ENCODE measurements around the gene ELAVL3.
A peak's percentile ranks its signal among the peaks of the same experiment; 100 is the strongest.
"Not testable (repeated sequence)": the region's sequence is repeated elsewhere in the genome, so short reads cannot be mapped to it uniquely, and the experiment has no call there.

Gene ELAVL3

DNA sequence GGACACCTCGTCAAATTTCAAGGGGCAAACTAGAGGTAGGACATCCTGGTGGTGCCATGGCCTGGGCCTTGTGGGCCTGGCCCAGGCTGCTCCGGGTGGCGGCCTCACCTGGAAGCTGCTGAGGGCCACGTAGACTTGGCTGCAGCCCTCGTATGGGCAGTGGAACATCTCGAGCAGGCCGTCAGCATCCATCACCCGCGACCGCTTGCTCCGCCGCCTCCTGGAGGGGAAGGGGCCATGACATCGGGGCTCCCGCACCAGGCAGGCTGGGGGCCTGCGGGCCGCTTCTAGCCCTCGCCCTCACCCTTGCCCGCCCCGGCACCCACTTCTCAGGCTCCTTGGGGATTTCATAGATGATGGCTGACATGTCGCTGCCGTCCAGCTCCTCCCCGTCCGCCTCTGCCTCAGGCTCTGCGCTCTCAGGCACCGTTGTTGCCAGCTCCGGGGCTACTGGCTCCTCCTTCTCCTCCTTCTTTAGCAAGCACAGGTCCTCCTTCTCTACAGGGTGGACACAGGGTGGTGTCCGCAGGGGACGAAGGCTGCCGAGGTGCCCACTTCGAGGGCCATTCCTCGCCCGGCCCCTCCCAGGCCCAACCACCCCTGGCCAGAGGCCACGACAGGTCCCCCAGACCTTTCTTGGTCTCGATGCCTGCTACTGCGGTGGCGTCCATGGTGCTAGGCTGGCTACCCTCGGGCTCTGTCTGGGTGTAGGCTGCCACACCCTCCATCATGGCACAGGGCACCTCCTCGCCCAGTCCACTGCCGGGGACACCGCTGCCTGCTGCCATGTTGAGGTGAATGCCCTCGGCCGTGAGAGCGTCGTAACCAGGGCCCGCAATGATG is 6.0 kb upstream of the ELAVL3 start:
- no peak for DNase-seq

- no peak for DNase-seq
Measured at GRCh38 chr19:11485245-11485837, 4.5 kb upstream of the ELAVL3 start.

- DNase-seq: no peak
Measured at GRCh38 chr19:11483366-11484111, 2.7 kb upstream of the ELAVL3 start.

GRCh38 chr19:11482384-11483050 is 1.7 kb upstream of the ELAVL3 start:
- DNase-seq: peak; percentile 46 to 80

GRCh38 chr19:11481534-11482383 is 913 bp upstream of the ELAVL3 start:
- DNase-seq: peak; percentile 86 to 93

- DNase-seq: no peak
Measured at GRCh38 chr19:11479898-11480714, 740 bp downstream of the ELAVL3 start.

DNA sequence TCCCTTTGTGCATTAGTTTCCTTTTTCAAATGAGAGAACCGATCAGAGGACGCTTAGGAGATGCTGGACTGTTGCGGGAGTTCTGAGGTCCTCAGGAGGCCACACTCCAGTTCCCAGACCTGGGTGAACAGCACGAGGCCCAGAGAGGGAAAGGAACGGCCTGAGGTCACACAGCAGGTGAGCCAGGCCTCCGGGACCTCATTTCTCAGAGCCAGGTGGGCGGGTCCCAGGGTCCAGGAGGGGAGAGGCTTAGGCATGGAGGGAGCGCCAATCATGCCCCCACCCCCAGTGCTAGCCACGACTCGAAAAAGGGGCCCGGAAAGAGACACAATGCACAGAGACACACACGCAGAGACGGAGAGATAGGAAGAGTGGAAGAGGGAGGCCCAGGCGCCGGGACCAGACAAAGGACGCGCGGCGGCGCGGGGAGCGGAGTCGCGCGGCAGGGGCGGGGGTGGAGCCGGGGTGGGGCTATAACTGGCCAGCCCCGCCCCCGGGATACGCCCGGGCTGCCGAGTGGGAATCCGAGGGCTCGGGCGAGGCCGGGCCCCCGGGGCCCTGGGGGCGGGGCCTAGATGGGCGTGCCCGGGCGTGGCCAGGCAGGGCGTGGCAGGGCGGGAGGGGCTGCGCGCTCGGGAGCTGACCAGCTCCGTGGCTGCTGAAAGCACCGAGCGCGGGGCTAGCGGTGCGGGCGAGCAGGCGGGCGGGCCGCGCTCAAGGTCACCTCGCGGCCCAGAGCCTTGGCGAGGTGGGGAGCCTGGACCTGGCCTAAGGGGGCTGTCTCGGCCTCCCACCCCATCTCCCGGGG is 1.6 kb downstream of the ELAVL3 start:
- no peak for DNase-seq

DNA sequence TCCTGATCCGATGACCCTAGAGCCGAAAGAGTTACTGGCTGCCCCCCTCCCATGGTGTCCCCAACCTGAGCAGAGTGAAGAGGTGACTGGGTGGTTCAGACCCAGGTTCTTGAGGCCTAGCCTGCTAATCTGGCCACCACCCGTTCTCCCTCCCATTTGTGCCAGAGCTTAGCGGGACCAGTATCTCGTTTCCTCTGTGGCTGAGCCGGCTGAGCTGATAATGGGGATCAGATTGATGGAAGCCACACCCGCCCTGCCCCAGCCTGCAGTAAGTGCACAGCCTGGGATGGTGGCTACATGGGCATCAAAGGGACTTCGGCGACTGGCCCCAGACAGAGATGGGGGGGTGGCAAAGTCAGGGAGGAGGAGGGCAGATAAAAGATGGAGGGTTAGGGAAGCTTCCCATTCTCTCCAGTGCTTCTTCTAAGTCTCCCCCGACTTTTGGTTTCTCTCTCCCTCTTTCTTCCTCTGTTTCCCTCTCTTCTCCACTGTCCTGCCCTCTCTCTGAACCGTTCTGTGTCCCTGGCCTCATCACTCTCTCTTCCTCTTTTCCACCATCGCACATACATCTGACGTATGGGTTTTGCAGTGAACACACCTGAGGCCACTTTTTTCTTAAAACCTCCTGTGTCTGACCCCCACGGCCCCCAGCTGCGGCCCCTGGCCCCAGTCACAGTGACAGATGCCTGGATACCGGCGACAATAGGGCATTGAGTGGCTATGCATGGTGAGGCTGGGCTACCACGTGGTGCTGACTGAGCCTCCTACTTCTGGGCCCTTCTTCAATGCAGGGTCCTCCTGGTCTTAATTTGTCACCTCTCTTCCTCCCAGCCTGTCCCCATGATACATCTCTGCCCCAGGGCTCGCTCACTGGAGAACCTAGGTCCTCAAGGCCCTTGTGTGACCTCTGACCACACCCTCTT is 2.4 kb downstream of the ELAVL3 start:
- DNase-seq: no peak

DNA sequence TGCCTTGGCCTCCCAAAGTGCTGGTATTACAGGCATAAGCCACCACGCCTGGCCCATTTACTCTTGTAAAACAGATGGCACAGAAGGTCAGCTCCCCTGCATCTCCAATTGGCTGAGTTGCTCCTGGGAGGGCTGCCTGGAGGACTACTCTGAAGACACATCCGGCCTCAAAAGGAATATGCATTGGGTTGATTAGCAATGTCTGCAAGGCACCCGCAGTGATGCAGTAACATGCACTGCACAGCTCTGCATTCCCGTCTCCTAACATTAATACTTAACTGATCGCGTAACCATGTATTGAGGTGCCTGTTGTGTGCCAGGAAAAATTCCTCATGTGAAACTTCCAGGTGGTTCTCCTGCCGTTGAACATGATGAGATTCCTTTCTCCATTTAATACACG is 5.0 kb downstream of the ELAVL3 start:
- DNase-seq: no peak

- DNase-seq: not testable (repeated sequence)
Measured at GRCh38 chr19:11475343-11475742, 5.5 kb downstream of the ELAVL3 start.

GRCh38 chr19:11473725-11474124 is 7.1 kb downstream of the ELAVL3 start:
- no peak for DNase-seq

- not testable (repeated sequence) for DNase-seq
Measured at GRCh38 chr19:11468266-11468845, 12.5 kb downstream of the ELAVL3 start.

DNA sequence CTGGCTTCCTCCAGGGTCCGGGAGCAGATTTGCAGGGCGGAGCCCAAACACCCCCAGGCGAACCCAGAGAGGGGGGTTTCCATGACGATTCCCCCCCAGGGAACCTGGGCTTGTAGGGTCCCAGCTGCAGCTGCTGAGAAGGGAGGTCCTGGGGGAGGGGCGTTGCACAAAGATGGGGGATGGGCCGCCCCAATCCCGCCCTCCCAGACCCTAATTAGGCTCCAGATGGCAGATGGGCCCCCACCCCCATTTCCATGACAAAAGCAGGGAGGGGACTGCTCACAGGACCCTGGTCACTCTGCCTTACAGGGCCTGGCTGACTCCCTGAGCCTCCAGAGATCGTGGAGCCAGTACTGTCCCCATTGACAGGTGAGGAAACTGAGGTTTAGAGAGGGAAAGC is 15.2 kb downstream of the ELAVL3 start:
- no peak for DNase-seq

DNA sequence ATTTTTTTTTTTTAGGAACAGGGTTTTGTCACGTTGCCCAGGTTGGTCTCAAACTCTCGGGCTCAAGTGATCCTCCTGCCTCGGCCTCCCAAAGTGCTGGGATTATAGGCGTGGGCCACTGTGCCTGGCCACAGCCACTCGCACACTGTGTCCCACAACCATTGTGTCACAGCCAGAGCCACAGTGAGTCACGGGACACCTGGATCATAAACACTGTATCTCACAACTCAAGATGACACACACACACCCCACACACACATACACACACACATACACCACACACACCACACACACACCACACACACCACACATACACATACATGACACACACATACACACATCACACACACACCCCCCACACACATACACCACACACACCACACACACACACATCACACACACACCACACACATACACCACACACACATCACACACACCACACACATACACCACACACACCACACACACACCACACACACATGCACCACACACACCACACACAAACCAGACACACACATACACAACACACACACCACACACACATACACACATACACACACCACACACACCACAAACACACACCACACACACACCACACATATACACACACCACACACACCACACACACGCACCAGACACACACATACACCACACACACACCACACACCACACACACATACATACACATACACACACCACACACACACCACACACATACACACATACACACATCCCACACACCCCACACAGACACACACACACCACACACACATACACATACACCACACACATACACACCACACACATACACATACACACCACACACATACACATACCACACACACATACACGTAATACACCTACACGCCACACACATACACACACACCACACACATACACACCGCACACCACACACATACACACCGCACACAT is 16.2 kb downstream of the ELAVL3 start:
- no peak for DNase-seq

DNA sequence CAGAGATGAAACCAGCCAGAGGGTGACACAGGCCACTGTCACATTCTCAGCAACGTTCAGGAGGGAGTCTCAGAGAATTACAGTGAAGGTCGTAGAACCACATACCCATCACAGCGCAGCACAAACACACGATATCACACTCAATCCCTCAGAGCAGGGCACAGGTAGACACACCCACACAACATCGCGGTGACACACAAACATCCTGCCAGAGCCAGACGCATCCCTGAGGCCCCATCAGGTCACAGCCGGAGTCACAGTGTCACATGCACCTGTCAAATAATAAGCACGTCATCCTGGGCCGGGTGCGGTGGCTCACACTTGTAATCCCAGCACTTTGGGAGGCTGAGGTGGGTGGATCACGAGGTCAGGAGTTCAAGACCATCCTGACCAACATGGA is 17.5 kb downstream of the ELAVL3 start:
- no peak for DNase-seq

DNA sequence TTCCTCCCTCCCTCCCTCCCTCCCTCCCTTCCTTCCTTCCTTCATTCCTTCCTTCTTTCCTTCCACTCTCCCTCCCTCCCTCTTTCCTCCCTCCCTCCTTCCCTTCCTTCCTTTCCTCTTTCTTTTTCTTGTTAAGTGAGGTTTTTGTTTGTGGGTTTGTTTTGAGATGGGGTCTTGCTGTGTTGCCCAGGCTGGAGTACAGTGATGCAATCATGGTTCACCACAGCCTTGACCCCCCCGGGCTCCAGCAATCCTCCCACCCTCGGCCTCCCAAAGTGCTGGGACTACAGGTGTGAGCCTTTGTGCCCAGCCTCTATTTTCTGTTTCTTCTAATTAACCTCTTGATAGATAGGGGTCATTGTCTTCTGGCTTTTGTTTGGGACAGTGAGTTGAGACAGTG is 19.4 kb downstream of the ELAVL3 start:
- DNase-seq: no peak

DNA sequence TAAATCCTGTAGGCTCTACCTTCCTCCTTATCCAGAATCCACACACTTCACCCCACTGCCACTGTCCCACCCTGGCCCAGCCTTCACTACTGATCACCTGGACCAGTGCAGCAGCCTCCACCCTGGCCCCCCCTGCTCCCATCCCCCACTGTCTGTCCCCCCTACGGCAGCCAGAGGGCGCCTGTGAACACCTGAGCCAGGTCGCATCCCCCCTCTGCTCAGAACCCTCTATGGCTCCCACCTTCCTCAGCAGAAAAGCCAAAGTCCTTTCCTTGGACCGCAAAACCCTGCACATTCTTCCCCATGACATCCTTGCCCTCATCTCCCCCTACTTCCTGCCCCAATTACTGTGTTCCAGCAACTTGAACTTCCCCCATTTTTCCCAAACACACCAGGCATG is 20.6 kb downstream of the ELAVL3 start:
- DNase-seq: no peak

DNA sequence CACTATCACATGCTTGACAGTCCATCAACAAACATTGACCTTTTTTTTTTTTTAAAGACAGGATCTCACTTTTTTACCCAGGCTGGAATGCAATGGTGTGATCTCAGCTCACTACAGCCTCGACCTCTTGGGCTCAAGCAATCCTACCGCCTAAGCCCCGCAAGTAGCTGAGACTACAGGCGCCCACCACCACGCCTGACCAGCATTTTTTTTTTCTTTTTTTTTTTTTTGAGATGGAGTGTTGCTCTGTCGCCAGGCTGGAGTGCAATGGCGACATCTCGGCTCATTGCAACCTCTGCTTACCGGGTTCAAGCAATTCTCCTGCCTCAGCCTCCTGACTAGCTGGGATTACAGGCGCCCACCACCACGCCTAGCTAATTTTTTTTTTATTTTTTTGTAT is 21.9 kb downstream of the ELAVL3 start:
- not testable (repeated sequence) for DNase-seq
